GM15510 (cell line): ENCODE data around the gene GNA14.

Experiments
- POLR2A ChIP-seq: IDR thresholded peaks from 3 replicates; pipeline ENCODE4 v1.6.1; 2011; ENCODE audit warnings: borderline replicate concordance; ENCODE audit not compliant: insufficient read length; ENCODE audit errors: extremely low read depth

The GNA14 gene

GRCh38 chr9:77562019-77562748 lies 85.9 kb downstream of the GNA14 start:
- no peak for TF ChIP-seq POLR2A

- no peak for TF ChIP-seq POLR2A
Measured at GRCh38 chr9:77561331-77562018, 86.6 kb downstream of the GNA14 start.

GRCh38 chr9:77556396-77556795 lies 91.7 kb downstream of the GNA14 start:
- TF ChIP-seq POLR2A, result no peak

- TF ChIP-seq POLR2A, result no peak
Measured at GRCh38 chr9:77554586-77555105, 93.5 kb downstream of the GNA14 start.

GRCh38 chr9:77547106-77547730 lies 100.9 kb downstream of the GNA14 start:
- no peak for TF ChIP-seq POLR2A

GRCh38 chr9:77546376-77546950 lies 101.7 kb downstream of the GNA14 start:
- no peak for TF ChIP-seq POLR2A

- no peak for TF ChIP-seq POLR2A
Measured at GRCh38 chr9:77544546-77544945, 103.6 kb downstream of the GNA14 start.

GRCh38 chr9:77543131-77543822 lies 104.8 kb downstream of the GNA14 start:
- TF ChIP-seq POLR2A, result no peak

- no peak for TF ChIP-seq POLR2A
Measured at GRCh38 chr9:77541600-77541999, 106.5 kb downstream of the GNA14 start.

GRCh38 chr9:77541055-77541454 lies 107.1 kb downstream of the GNA14 start:
- TF ChIP-seq POLR2A, result no peak

- no peak for TF ChIP-seq POLR2A
Measured at GRCh38 chr9:77534376-77535057, 113.6 kb downstream of the GNA14 start.

GRCh38 chr9:77533671-77534070 lies 114.5 kb downstream of the GNA14 start:
- TF ChIP-seq POLR2A, result no peak

GRCh38 chr9:77532607-77533006 lies 115.5 kb downstream of the GNA14 start:
- TF ChIP-seq POLR2A, result no peak

- no peak for TF ChIP-seq POLR2A
Measured at GRCh38 chr9:77531400-77531799, 116.7 kb downstream of the GNA14 start.
